Lower leg skin (tissue), 3 donors: Measurements from ENCODE around the gene PLXDC1.
"Not testable (repeated sequence)": the region's sequence is repeated elsewhere in the genome, so short reads cannot be mapped to it uniquely, and the experiment has no call there.

Experiments
- CTCF ChIP-seq, 3 donors: fragments of 450-650 bp; IDR thresholded peaks; one replicate each; pipeline ENCODE4 v1.5.1; 2016; ENCODE audit warnings: antibody characterized with exemption in 3 of 3, mild to moderate bottlenecking in 3 of 3, moderate library complexity in 2 of 3
- POLR2A ChIP-seq, 2 donors: fragments of 450-650 bp; IDR thresholded peaks; one replicate each; pipeline ENCODE4 v1.6.1; 2016 to 2017; ENCODE audit warnings: antibody characterized with exemption in 2 of 2, mild to moderate bottlenecking in 1 of 2, moderate library complexity in 1 of 2

GRCh38 chr17:39026346-39026745 lies 125.1 kb downstream of the PLXDC1 start:
- not testable (repeated sequence) for TF ChIP-seq CTCF, POLR2A (IDR thresholded peaks at IDR 0.05)
